ENCODE results near the gene MRPS16. TPM values are rescaled to one million over a fixed set of nuclear protein-coding genes. Genes with fewer than 3 reads are reported as not detected.
"Not testable (repeated sequence)": the region's sequence is repeated elsewhere in the genome, so short reads cannot be mapped to it uniquely, and the experiment has no call there.

MRPS16 gene
- total RNA-seq, 1 experiment from 2014 or later = 275 TPM

GRCh38 chr10:73262105-73262730 lies 9.8 kb upstream of the MRPS16 start:
- no peak overlapping the region for H3K4me3 ChIP-seq (ENCODE audit: low read length)
- H3K9me3 ChIP-seq (ENCODE audit: low read length) = peaks cover 5% of the 10 kb centered on the region; the same call in 1 of the 2 replicates
- DNase-seq (peak; percentile 100), ATAC-seq (peak; percentile 99)
- H3F3A ChIP-seq (ENCODE audit: low read length, unreplicated experiment) = peaks cover 6% of the 10 kb centered on the region
- H2AFZ ChIP-seq (ENCODE audit: low read length) = no peak overlapping the region
- peaks cover 20% of the 10 kb centered on the region for H3K4me1 ChIP-seq (ENCODE audit: insufficient read depth, low read length)
- POLR2A ChIA-PET (ENCODE audit: unreplicated experiment) = interaction anchor here (0.7 kb wide), 1 partner anchor 363 kb away, joined by 4 read pairs; no protein-coding TSS in a partner anchor
- H3K79me2 ChIP-seq (ENCODE audit: low read length) = no peaks in the 10 kb centered on the region
- peak overlapping the region; percentile 24 for H3K4me2 ChIP-seq (ENCODE audit: low read length)
- H3K9me2 ChIP-seq (replicated peaks; ENCODE audit: low read length) = no peaks in the 10 kb centered on the region
- CTCF ChIA-PET = interaction anchor here (1.0 kb wide), 1 partner anchor 9 kb away, joined by 4 read pairs; no protein-coding TSS in a partner anchor
- TF ChIP-seq CTCF (conservative IDR thresholded peaks at IDR 0.05; ENCODE audit: low read depth, low read length) = no peak
- TF ChIP-seq EZH2 (IDR thresholded peaks at IDR 0.05; ENCODE audit: low read length, unreplicated experiment) = no peak
- TF ChIP-seq EZH2phosphoT487 (IDR thresholded peaks at IDR 0.05; ENCODE audit: borderline replicate concordance, low read length) = no peak
- BruUV-seq (replicated peaks) = TSS peak; percentile 94
- no peaks in the 10 kb centered on the region; the same call in 1 of the 2 replicates for H3K27me3 ChIP-seq (ENCODE audit: low read length)
- intact Hi-C loops (cut with micrococcal nuclease) = loop anchor here (1.0 to 10.0 kb wide), 4 partner anchors 220 to 497 kb away; partner anchors contain the start of gene PPP3CB
- no peaks in the 10 kb centered on the region for H4K20me1 ChIP-seq (ENCODE audit: low read length)
- H3K27ac ChIP-seq (ENCODE audit: low read length) = no peak overlapping the region
- no peaks in the 10 kb centered on the region for H3K36me3 ChIP-seq (ENCODE audit: low read depth, low read length)
- no peak overlapping the region for H3K9ac ChIP-seq (ENCODE audit: low read length)

GRCh38 chr10:73261362-73261995 lies 9.0 kb upstream of the MRPS16 start:
- Histone ChIP-seq H3K4me2 (ENCODE audit: low read length) (no peak overlapping the region), H3K9ac (ENCODE audit: low read length) (no peak overlapping the region), H3K9me2 (replicated peaks; ENCODE audit: low read length) (no peaks in the 10 kb centered on the region), H3K4me1 (ENCODE audit: insufficient read depth, low read length) (peaks cover 20% of the 10 kb centered on the region), H3K79me2 (ENCODE audit: low read length) (no peaks in the 10 kb centered on the region), H3K4me3 (ENCODE audit: low read length) (no peak overlapping the region), H3K9me3 (ENCODE audit: low read length) (peaks cover 5% of the 10 kb centered on the region; the same call in 1 of the 2 replicates), H3F3A (ENCODE audit: low read length, unreplicated experiment) (peaks cover 6% of the 10 kb centered on the region), H3K27ac (ENCODE audit: low read length) (0 out of 2 replicates have a peak overlapping the region, but pooled peaks have one; percentile 6), H4K20me1 (ENCODE audit: low read length) (no peaks in the 10 kb centered on the region), H3K27me3 (ENCODE audit: low read length) (no peaks in the 10 kb centered on the region), H2AFZ (ENCODE audit: low read length) (no peak overlapping the region), H3K36me3 (ENCODE audit: low read depth, low read length) (no peaks in the 10 kb centered on the region)
- BruUV-seq (replicated peaks) = TSS peak; percentile 95
- POLR2A ChIA-PET (ENCODE audit: unreplicated experiment) = interaction anchor here (0.6 to 0.7 kb wide), 3 partner anchors 10 to 369 kb away, joined by 3 to 6 read pairs (median 4); no protein-coding TSS in a partner anchor
- CTCF ChIA-PET = no interaction called here
- DNase-seq (no peak), ATAC-seq (no peak)
- no peak for TF ChIP-seq EZH2phosphoT487 (IDR thresholded peaks at IDR 0.05; ENCODE audit: borderline replicate concordance, low read length)
- no peak for TF ChIP-seq CTCF (conservative IDR thresholded peaks at IDR 0.05; ENCODE audit: low read depth, low read length)
- TF ChIP-seq EZH2 (IDR thresholded peaks at IDR 0.05; ENCODE audit: low read length, unreplicated experiment) = no peak
- intact Hi-C loops (cut with micrococcal nuclease) = loop anchor here (5.0 to 10.0 kb wide), 3 partner anchors 219 to 497 kb away; partner anchors contain the start of gene PPP3CB

- peaks cover 22% of the 10 kb centered on the region for H3K4me1 ChIP-seq (ENCODE audit: insufficient read depth, low read length)
- H3K27me3 ChIP-seq (ENCODE audit: low read length); H3K9ac ChIP-seq (ENCODE audit: low read length); H3K27ac ChIP-seq (ENCODE audit: low read length); POLR2A ChIA-PET (ENCODE audit: unreplicated experiment); intact Hi-C loops (cut with micrococcal nuclease); H3K36me3 ChIP-seq (ENCODE audit: low read depth, low read length); H2AFZ ChIP-seq (ENCODE audit: low read length); BruUV-seq (replicated peaks); H3K9me3 ChIP-seq (ENCODE audit: low read length); CTCF ChIA-PET; ATAC-seq; H3K4me3 ChIP-seq (ENCODE audit: low read length); H3K4me2 ChIP-seq (ENCODE audit: low read length); H4K20me1 ChIP-seq (ENCODE audit: low read length); H3K9me2 ChIP-seq (replicated peaks; ENCODE audit: low read length); DNase-seq; H3F3A ChIP-seq (ENCODE audit: low read length, unreplicated experiment): not testable (repeated sequence)
- peaks cover 11% of the 10 kb centered on the region for H3K79me2 ChIP-seq (ENCODE audit: low read length)
Measured at GRCh38 chr10:73258612-73259011, 6.2 kb upstream of the MRPS16 start.
